ENCODE data around the gene KCNK2. TPM values are rescaled to one million over a fixed set of nuclear protein-coding genes. Genes with fewer than 3 reads are reported as not detected.

KCNK2 gene
- polyA plus RNA-seq, 1 donor (not counting 4 experiments of a cell fraction or from before 2014, with no cell fraction given): 0.10 TPM

GRCh38 chr1:215273838-215274516 is 191.4 kb downstream of the KCNK2 start:
- peak overlapping the region; percentile 15 for H3K27ac ChIP-seq (ENCODE audit: control insufficient read depth, insufficient read depth, low read length)
- no peak for DNase-seq (ENCODE audit: low read depth, low spot score)
- dilution Hi-C loops (cut with MboI; ENCODE audit: extremely low pct_ligation_motif_present, low sequenced_read_pairs): no loop called here

GRCh38 chr1:215276582-215276981 is 194.0 kb downstream of the KCNK2 start:
- H3K4me3 ChIP-seq (ENCODE audit: control insufficient read depth in 2 of 3, extremely low read depth in 1 of 3, insufficient read depth in 2 of 3, low read depth in 1 of 3, low read length in 3 of 3): no peak overlapping the region
- FAIRE-seq (no peak), DNase-seq (ENCODE audit: low read depth, low spot score) (no peak)
- no peak overlapping the region for H3K9ac ChIP-seq (ENCODE audit: control insufficient read depth, extremely low read depth, insufficient read depth, low read length)
- no peak overlapping the region for H3K4me2 ChIP-seq (ENCODE audit: control insufficient read depth, extremely low read depth, insufficient read depth, low read depth, low read length)
- no peak overlapping the region for H3K27ac ChIP-seq (ENCODE audit: control insufficient read depth, insufficient read depth, low read length)
- H4K20me1 ChIP-seq (ENCODE audit: control insufficient read depth, extremely low read depth, insufficient read depth, low read length): no peaks in the 10 kb centered on the region
- no peak overlapping the region for H2AFZ ChIP-seq (ENCODE audit: control insufficient read depth, low read length)
- peaks cover 14% of the 10 kb centered on the region for H3K4me1 ChIP-seq (ENCODE audit: control insufficient read depth, extremely low read depth, insufficient read depth, low read length)
- H3K9me1 ChIP-seq (ENCODE audit: control insufficient read depth, extremely low read depth, insufficient read depth, low read length): no peaks in the 10 kb centered on the region
- H3K36me3 ChIP-seq (ENCODE audit: control insufficient read depth in 2 of 2, extremely low read depth in 1 of 2, insufficient read depth in 2 of 2, low read length in 2 of 2): no peaks in the 10 kb centered on the region
- H3K9me3 ChIP-seq (ENCODE audit: control insufficient read depth, low read depth, low read length): no peaks in the 10 kb centered on the region
- H3K79me2 ChIP-seq (ENCODE audit: control insufficient read depth, insufficient read depth, low read length): no peaks in the 10 kb centered on the region
- dilution Hi-C loops (cut with MboI; ENCODE audit: extremely low pct_ligation_motif_present, low sequenced_read_pairs): no loop called here
- TF ChIP-seq EZH2 (IDR thresholded peaks at IDR 0.05; ENCODE audit: low read length) (no peak), CTCF (optimal IDR thresholded peaks at IDR 0.05 in 1 of 3, IDR thresholded peaks at IDR 0.05 in 1 of 3, conservative IDR thresholded peaks at IDR 0.05 in 1 of 3; ENCODE audit: extremely low read depth in 1 of 3, insufficient read depth in 2 of 3, low read length in 3 of 3) (no peak)
- no peaks in the 10 kb centered on the region for H3K27me3 ChIP-seq (ENCODE audit: control insufficient read depth, extremely low read depth, insufficient read depth, low read length)

More at GRCh38 chr1:215273838-215274516, 191.4 kb downstream of the KCNK2 start:
- Histone ChIP-seq H4K20me1 (ENCODE audit: control insufficient read depth, extremely low read depth, insufficient read depth, low read length) (no peaks in the 10 kb centered on the region), H3K4me1 (ENCODE audit: control insufficient read depth, extremely low read depth, insufficient read depth, low read length) (peaks cover 14% of the 10 kb centered on the region), H3K4me3 (ENCODE audit: control insufficient read depth in 2 of 3, extremely low read depth in 1 of 3, insufficient read depth in 2 of 3, low read depth in 1 of 3, low read length in 3 of 3) (no peak overlapping the region), H2AFZ (ENCODE audit: control insufficient read depth, low read length) (no peak overlapping the region), H3K9ac (ENCODE audit: control insufficient read depth, extremely low read depth, insufficient read depth, low read length) (no peak overlapping the region), H3K79me2 (ENCODE audit: control insufficient read depth, insufficient read depth, low read length) (no peaks in the 10 kb centered on the region), H3K36me3 (ENCODE audit: control insufficient read depth in 2 of 2, extremely low read depth in 1 of 2, insufficient read depth in 2 of 2, low read length in 2 of 2) (no peaks in the 10 kb centered on the region), H3K9me1 (ENCODE audit: control insufficient read depth, extremely low read depth, insufficient read depth, low read length) (no peaks in the 10 kb centered on the region), H3K4me2 (ENCODE audit: control insufficient read depth, extremely low read depth, insufficient read depth, low read depth, low read length) (peak overlapping the region; percentile 55), H3K27me3 (ENCODE audit: control insufficient read depth, extremely low read depth, insufficient read depth, low read length) (no peaks in the 10 kb centered on the region), H3K9me3 (ENCODE audit: control insufficient read depth, low read depth, low read length) (no peaks in the 10 kb centered on the region)
- TF ChIP-seq CTCF (optimal IDR thresholded peaks at IDR 0.05 in 1 of 3, IDR thresholded peaks at IDR 0.05 in 1 of 3, conservative IDR thresholded peaks at IDR 0.05 in 1 of 3; ENCODE audit: extremely low read depth in 1 of 3, insufficient read depth in 2 of 3, low read length in 3 of 3) (no peak), EZH2 (IDR thresholded peaks at IDR 0.05; ENCODE audit: low read length) (no peak)
- peak; percentile 77 for FAIRE-seq

Data from keratinocyte (primary cell).